Smooth muscle cell (in vitro differentiated cells): Measurements from ENCODE around the gene COBL. TPM values are rescaled to one million over a fixed set of nuclear protein-coding genes. Genes with fewer than 3 reads are reported as not detected.

Source experiments
- DNase-seq: peaks from one replicate; lab custom pipeline; 2025; ENCODE audit not compliant: unreplicated experiment; lab: John Stamatoyannopoulos, UW
- H2AFZ ChIP-seq: fragments of 200-600 bp; sonication (generic); 2 replicates; pipeline ENCODE4 v1.6.0; 2016; ENCODE audit warnings: antibody characterized with exemption, low read depth, mild to moderate bottlenecking
- H3F3A ChIP-seq: fragments of 200-600 bp; sonication (generic); 2 replicates; pipeline ENCODE4 v1.6.0; 2017; ENCODE audit warnings: antibody characterized with exemption, low read depth
- H3K27ac ChIP-seq: fragments of 200-600 bp; sonication (generic); 2 replicates; pipeline ENCODE4 v1.5.1; 2016; ENCODE audit warnings: low read depth, mild to moderate bottlenecking
- H3K27me3 ChIP-seq: fragments of 200-600 bp; sonication (generic); 2 replicates; pipeline ENCODE4 v1.6.1; 2016; ENCODE audit warnings: low read depth, mild to moderate bottlenecking
- H3K36me3 ChIP-seq: fragments of 200-600 bp; sonication (generic); 2 replicates; pipeline ENCODE4 v1.5.1; 2016; ENCODE audit warnings: low read depth
- H3K4me1 ChIP-seq: fragments of 200-600 bp; sonication (generic); 2 replicates; pipeline ENCODE4 v1.5.1; 2016; ENCODE audit warnings: low read depth
- H3K4me2 ChIP-seq: fragments of 200-600 bp; sonication (generic); 2 replicates; pipeline ENCODE4 v1.6.0; 2016; ENCODE audit warnings: mild to moderate bottlenecking
- H3K4me3 ChIP-seq: fragments of 200-600 bp; sonication (generic); 2 replicates; pipeline ENCODE4 v1.5.1; 2016; ENCODE audit warnings: mild to moderate bottlenecking
- H3K79me2 ChIP-seq: fragments of 200-600 bp; sonication (generic); 2 replicates; pipeline ENCODE4 v1.6.0; 2016; ENCODE audit warnings: low read depth, mild to moderate bottlenecking
- H3K9ac ChIP-seq: fragments of 200-600 bp; sonication (generic); 2 replicates; pipeline ENCODE4 v1.6.0; 2016; ENCODE audit warnings: low read depth
- H3K9me3 ChIP-seq: fragments of 200-600 bp; sonication (generic); replicated peaks from 2 replicates; pipeline ENCODE4 v1.5.1; 2016; ENCODE audit warnings: low read depth
- H4K20me1 ChIP-seq: fragments of 200-600 bp; sonication (generic); 2 replicates; pipeline ENCODE4 v1.6.0; 2016; ENCODE audit warnings: low read depth
- CTCF ChIP-seq: fragments of 200-600 bp; sonication (generic); IDR thresholded peaks from 2 replicates; pipeline ENCODE4 v1.5.1; 2017; ENCODE audit warnings: borderline replicate concordance, mild to moderate bottlenecking, antibody characterized with exemption; ENCODE audit not compliant: insufficient read depth, poor library complexity, severe bottlenecking
- WGBS: methylation state at CpG from one replicate; pipeline ENCODE4 v1.1.7; 2016; ENCODE audit warnings: low lambda C conversion rate; 5-methylcytosine and 5-hydroxymethylcytosine counted together
- polyA plus RNA-seq: library from polyadenylated mRNA; unstranded; fragments of >200 nt; fragmentation: Nextera tagmentation; extraction: Ambion mirVana; gene quantifications from 2 replicates; pipeline ENCODE4 v1.2.1, GENCODE V29; 2016
- total RNA-seq: library from RNA; depleted of rRNA; stranded (reverse); fragments of >200 nt; gene quantifications from 2 replicates; pipeline ENCODE4 v1.2.3, GENCODE V29; 2014

Gene COBL
- total and polyA plus RNA-seq, 2 experiments from 2014 or later = 0.47 to 2.8 TPM

DNA sequence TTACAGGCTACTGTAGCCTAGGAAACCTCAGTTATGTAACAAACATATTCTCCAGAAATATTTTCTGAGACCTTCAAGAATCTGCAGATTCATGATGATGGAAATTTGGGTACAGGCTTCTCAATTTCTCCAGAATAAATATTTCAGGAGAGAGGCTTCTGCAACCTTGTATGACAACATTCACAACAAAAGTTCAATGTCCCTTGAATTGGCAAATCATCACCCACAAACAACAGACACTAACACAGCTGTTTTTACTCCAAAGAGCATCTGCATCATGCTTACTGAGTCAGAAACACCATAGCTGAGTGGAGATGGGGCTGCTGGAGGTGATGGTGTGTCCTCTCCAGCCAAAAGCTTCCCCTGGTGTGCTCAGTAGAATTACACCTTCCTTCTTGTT is 9.3 kb upstream of the COBL start:
- Histone ChIP-seq H3K4me1 (peaks cover 22% of the 10 kb centered on the region), H3K4me3 (no peak overlapping the region), H3K27ac (peak overlapping the region; percentile 81), H3K79me2 (no peaks in the 10 kb centered on the region), H2AFZ (no peak overlapping the region), H4K20me1 (no peaks in the 10 kb centered on the region), H3K9me3 (no peaks in the 10 kb centered on the region), H3K36me3 (no peaks in the 10 kb centered on the region), H3K4me2 (no peak overlapping the region), H3K9ac (peak overlapping the region; percentile 68), H3K27me3 (no peaks in the 10 kb centered on the region), H3F3A (no peaks in the 10 kb centered on the region)
- DNase-seq = no peak
- TF ChIP-seq CTCF = no peak

DNA sequence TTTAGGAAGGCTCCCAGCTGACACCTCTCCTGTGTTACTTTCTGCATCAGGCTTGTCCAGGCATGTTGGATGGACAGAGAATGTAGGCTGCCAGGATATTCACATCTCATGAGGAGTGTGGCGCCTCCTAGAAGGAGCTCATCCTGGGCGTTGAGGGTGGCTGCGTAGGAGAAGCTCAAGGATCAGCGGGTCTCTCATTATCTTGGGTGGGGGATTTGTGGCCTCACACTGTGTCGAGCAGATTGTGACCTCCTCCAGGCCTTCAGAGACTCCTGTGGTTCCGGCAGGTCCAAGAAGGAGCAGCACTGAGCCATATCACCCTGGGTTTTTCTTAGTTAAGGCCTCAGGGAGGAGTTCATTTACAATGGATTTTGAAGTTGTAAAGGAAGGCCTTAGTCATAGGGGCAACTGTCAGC is 8.7 kb upstream of the COBL start:
- H4K20me1 ChIP-seq = no peaks in the 10 kb centered on the region
- H3K9ac ChIP-seq = peak overlapping the region; percentile 68
- no peak overlapping the region for H3K4me3 ChIP-seq
- 52% methylated on average over 6 of the region's 6 CpGs for WGBS
- H3K27ac ChIP-seq = peak overlapping the region; percentile 81
- no peak for DNase-seq
- H3K4me1 ChIP-seq = peaks cover 22% of the 10 kb centered on the region
- H3K9me3 ChIP-seq = no peaks in the 10 kb centered on the region
- TF ChIP-seq CTCF = no peak
- no peaks in the 10 kb centered on the region for H3F3A ChIP-seq
- H3K4me2 ChIP-seq = peak overlapping the region; percentile 47
- peak overlapping the region; percentile 48 for H2AFZ ChIP-seq
- H3K36me3 ChIP-seq = no peaks in the 10 kb centered on the region
- no peaks in the 10 kb centered on the region for H3K27me3 ChIP-seq
- no peaks in the 10 kb centered on the region for H3K79me2 ChIP-seq

DNA sequence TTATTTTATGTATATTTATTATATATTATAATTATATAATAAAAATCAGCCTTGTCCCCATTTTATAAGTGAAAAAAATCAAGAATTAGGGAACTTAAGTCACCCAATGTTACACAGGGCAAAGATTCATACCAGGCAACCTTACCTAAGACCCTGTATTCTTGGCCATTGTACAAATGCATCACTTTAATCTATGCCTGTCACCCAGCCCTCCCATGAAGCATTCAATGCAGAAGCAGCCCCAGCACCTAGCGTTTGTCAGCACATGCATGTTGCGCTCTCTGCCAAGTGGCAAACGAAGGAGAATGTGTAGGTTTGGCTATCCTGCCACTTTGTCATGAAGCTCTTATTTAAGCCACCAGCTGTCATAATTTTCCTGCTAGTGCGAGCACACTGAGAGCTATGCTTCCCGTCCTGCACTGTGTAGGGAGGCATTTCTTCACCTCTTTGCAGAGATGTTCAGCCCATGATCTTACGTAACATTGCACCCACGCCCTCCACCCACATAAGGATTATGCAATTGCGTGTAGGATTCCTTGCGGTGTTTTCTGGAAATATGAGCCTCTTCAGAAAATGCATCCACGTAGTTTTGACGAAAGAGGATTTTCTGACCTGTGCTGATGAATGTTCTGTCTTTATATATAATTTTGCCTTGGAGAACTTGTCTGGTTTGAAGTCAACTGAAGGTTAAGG is 7.7 kb upstream of the COBL start:
- DNase-seq = no peak
- Histone ChIP-seq H3K79me2 (no peaks in the 10 kb centered on the region), H3K4me2 (peak overlapping the region; percentile 47), H4K20me1 (no peaks in the 10 kb centered on the region), H3K9ac (peak overlapping the region; percentile 68), H3K27ac (peak overlapping the region; percentile 81), H2AFZ (no peak overlapping the region), H3K9me3 (no peaks in the 10 kb centered on the region), H3F3A (no peaks in the 10 kb centered on the region), H3K36me3 (no peaks in the 10 kb centered on the region), H3K4me3 (no peak overlapping the region), H3K27me3 (no peaks in the 10 kb centered on the region), H3K4me1 (peaks cover 22% of the 10 kb centered on the region)
- TF ChIP-seq CTCF = no peak
- WGBS = 39% methylated on average over 11 of the region's 11 CpGs

GRCh38 chr7:51321961-51322515 is 5.4 kb upstream of the COBL start:
- H3K27me3 ChIP-seq = no peaks in the 10 kb centered on the region
- no peak overlapping the region for H2AFZ ChIP-seq
- no peak overlapping the region for H3K27ac ChIP-seq
- H3K4me2 ChIP-seq = no peak overlapping the region
- H4K20me1 ChIP-seq = no peaks in the 10 kb centered on the region
- no peak overlapping the region for H3K9ac ChIP-seq
- H3K9me3 ChIP-seq = no peaks in the 10 kb centered on the region
- peaks cover 20% of the 10 kb centered on the region for H3K4me1 ChIP-seq
- H3F3A ChIP-seq = no peaks in the 10 kb centered on the region
- no peaks in the 10 kb centered on the region for H3K79me2 ChIP-seq
- H3K36me3 ChIP-seq = no peaks in the 10 kb centered on the region
- DNase-seq = no peak
- WGBS = 89% methylated on average over 11 of the region's 11 CpGs
- TF ChIP-seq CTCF = no peak
- no peak overlapping the region for H3K4me3 ChIP-seq
